Pons (tissue), 1 donor: ENCODE results near the gene CLMN.

Experiments used
- DNase-seq: peaks from one replicate; pipeline ENCODE4 v3.0.0-alpha.2; 2016; ENCODE audit warnings: low spot score

CLMN gene

GRCh38 chr14:95134304-95134933 lies 185.3 kb downstream of the CLMN start:
- DNase-seq, result no peak

GRCh38 chr14:95133282-95133681 lies 186.4 kb downstream of the CLMN start:
- DNase-seq, result peak; percentile 86

- DNase-seq, result no peak
Observed at GRCh38 chr14:95132760-95133159, 186.9 kb downstream of the CLMN start.
